WTC11 (cell line): ENCODE data around the gene RPL10A. TPM values are rescaled to one million over a fixed set of nuclear protein-coding genes. Genes with fewer than 3 reads are reported as not detected.

ENCODE experiments used
- ATAC-seq: fragments of 200-7000 bp; cut with Tn5 transposase; 2 replicates; pipeline ENCODE4 v1.10.0; 2021; ENCODE audit warnings: mild to moderate bottlenecking, moderate library complexity
- CTCF ChIA-PET: fragments of 300-600 bp; sonication (Branson Sonifier 250); formaldehyde crosslinking; loops from one replicate; lab custom pipeline; 2021; ENCODE audit warnings: antibody characterized with exemption; lab: Charles Lee
- POLR2A ChIA-PET: fragments of 350-600 bp; sonication (Branson Sonifier 250); formaldehyde crosslinking; loops from one replicate; lab custom pipeline; 2021; ENCODE audit warnings: antibody characterized with exemption; lab: Charles Lee
- DNase-seq: peaks from one replicate; pipeline ENCODE4 v3.0.0; 2021; ENCODE audit warnings: low spot score
- H3K27ac Mint-ChIP-seq: 2 replicates; pipeline ENCODE4 v1.8.0; 2021; ENCODE audit warnings: mixed read lengths
- H3K27me3 Mint-ChIP-seq: 2 replicates; pipeline ENCODE4 v1.8.0; 2021; ENCODE audit warnings: low read depth, mild to moderate bottlenecking, moderate library complexity, mixed read lengths
- H3K36me3 Mint-ChIP-seq: 2 replicates; pipeline ENCODE4 v1.8.0; 2021; ENCODE audit warnings: mixed read lengths
- H3K4me1 Mint-ChIP-seq: 2 replicates; pipeline ENCODE4 v1.8.0; 2022; ENCODE audit warnings: mixed read lengths
- H3K4me3 Mint-ChIP-seq: 2 replicates; pipeline ENCODE4 v1.8.0; 2021; ENCODE audit warnings: mild to moderate bottlenecking, moderate library complexity, mixed read lengths
- H3K9me3 Mint-ChIP-seq: 2 replicates; pipeline ENCODE4 v1.8.0; 2021; ENCODE audit warnings: mixed read lengths
- AFF4 ChIP-seq: sonication (generic); formaldehyde crosslinking; IDR thresholded peaks from 2 replicates; pipeline ENCODE4 v1.8.1; 2023; ENCODE audit warnings: mild to moderate bottlenecking, missing genetic modification reagents, borderline replicate concordance
- CBFB ChIP-seq: sonication (generic); formaldehyde crosslinking; IDR thresholded peaks from 2 replicates; pipeline ENCODE4 v1.8.1; 2022; ENCODE audit warnings: mild to moderate bottlenecking, low read depth, missing genetic modification reagents
- CDX4 ChIP-seq: fragments of 250-450 bp; sonication (Bioruptor Pico); IDR thresholded peaks from 2 replicates; pipeline ENCODE4 v1.9.0; 2021; ENCODE audit warnings: moderate library complexity, mild to moderate bottlenecking, inconsistent platforms, borderline replicate concordance
- ESRRA ChIP-seq: sonication (generic); formaldehyde crosslinking; IDR thresholded peaks from 2 replicates; pipeline ENCODE4 v1.8.1; 2022; ENCODE audit warnings: mild to moderate bottlenecking, missing genetic modification reagents, borderline replicate concordance
- FOXK1 ChIP-seq: sonication (generic); formaldehyde crosslinking; IDR thresholded peaks from 2 replicates; pipeline ENCODE4 v1.8.0; 2022; ENCODE audit warnings: mild to moderate bottlenecking, moderate library complexity, missing genetic modification reagents
- GTF2I ChIP-seq: fragments of 250-450 bp; sonication (Bioruptor Pico); conservative IDR thresholded peaks from 2 replicates; pipeline ENCODE4 v1.4.0; 2021; ENCODE audit warnings: mild to moderate bottlenecking
- MXD4 ChIP-seq: fragments of 250-450 bp; sonication (Bioruptor Pico); IDR thresholded peaks from 2 replicates; pipeline ENCODE4 v1.8.0; 2021; ENCODE audit warnings: mild to moderate bottlenecking, moderate library complexity, borderline replicate concordance
- MYBL2 ChIP-seq: sonication (generic); formaldehyde crosslinking; IDR thresholded peaks from 2 replicates; pipeline ENCODE4 v1.8.1; 2023; ENCODE audit warnings: mild to moderate bottlenecking, moderate library complexity, missing genetic modification reagents
- NR1H2 ChIP-seq: sonication (generic); formaldehyde crosslinking; IDR thresholded peaks from 2 replicates; pipeline ENCODE4 v1.9.0; 2021; ENCODE audit warnings: mild to moderate bottlenecking, moderate library complexity, missing genetic modification reagents
- RELA ChIP-seq: sonication (generic); formaldehyde crosslinking; IDR thresholded peaks from 2 replicates; pipeline ENCODE4 v1.8.1; 2022; ENCODE audit warnings: missing genetic modification reagents, mild to moderate bottlenecking, borderline replicate concordance
- SMAD3 ChIP-seq: sonication (generic); formaldehyde crosslinking; IDR thresholded peaks from 2 replicates; pipeline ENCODE4 v1.8.0; 2022; ENCODE audit warnings: missing genetic modification reagents, mild to moderate bottlenecking, borderline replicate concordance
- SOX15 ChIP-seq: fragments of 250-450 bp; sonication (Bioruptor Pico); IDR thresholded peaks from 2 replicates; pipeline ENCODE4 v1.9.0; 2021; ENCODE audit warnings: mild to moderate bottlenecking
- SP1 ChIP-seq: sonication (generic); formaldehyde crosslinking; conservative IDR thresholded peaks from 2 replicates; pipeline ENCODE4 v1.8.1; 2022; ENCODE audit warnings: missing genetic modification reagents
- TP53 ChIP-seq: sonication (generic); formaldehyde crosslinking; IDR thresholded peaks from 2 replicates; pipeline ENCODE4 v1.8.1; 2023; ENCODE audit warnings: mild to moderate bottlenecking, missing genetic modification reagents
- ZNF138 ChIP-seq: sonication (generic); formaldehyde crosslinking; conservative IDR thresholded peaks from 2 replicates; pipeline ENCODE4 v1.8.1; 2022; ENCODE audit warnings: mild to moderate bottlenecking, moderate library complexity, missing genetic modification reagents
- ZNF232 ChIP-seq: sonication (generic); formaldehyde crosslinking; IDR thresholded peaks from 2 replicates; pipeline ENCODE4 v1.8.0; 2022; ENCODE audit warnings: mild to moderate bottlenecking, missing genetic modification reagents
- ZNF263 ChIP-seq: sonication (generic); formaldehyde crosslinking; IDR thresholded peaks from 2 replicates; pipeline ENCODE4 v1.8.1; 2022; ENCODE audit warnings: low read depth, mild to moderate bottlenecking, moderate library complexity, missing genetic modification reagents
- ZNF317 ChIP-seq: sonication (generic); formaldehyde crosslinking; IDR thresholded peaks from 2 replicates; pipeline ENCODE4 v1.8.1; 2023; ENCODE audit warnings: low read depth, mild to moderate bottlenecking, moderate library complexity, missing genetic modification reagents, borderline replicate concordance
- ZNF423 ChIP-seq: fragments of 250-450 bp; sonication (Bioruptor Pico); IDR thresholded peaks from 2 replicates; pipeline ENCODE4 v2.1.2; 2022; ENCODE audit warnings: mild to moderate bottlenecking, moderate library complexity
- total RNA-seq: library from RNA; stranded (reverse); gene quantifications from 3 replicates; pipeline ENCODE4 v1.2.3, GENCODE V29; 2021
- TF ChIP-seq, protein P1 (sequence below): sonication (generic); formaldehyde crosslinking; IDR thresholded peaks from 2 replicates; pipeline ENCODE4 v1.8.0; 2023; ENCODE audit warnings: missing genetic modification reagents, mild to moderate bottlenecking, borderline replicate concordance
- TF ChIP-seq, protein P2 (sequence below): sonication (generic); formaldehyde crosslinking; IDR thresholded peaks from 2 replicates; pipeline ENCODE4 v1.8.0; 2023; ENCODE audit warnings: mild to moderate bottlenecking, missing genetic modification reagents

The RPL10A gene
- total RNA-seq, 1 experiment from 2014 or later: 1,829 TPM

DNA sequence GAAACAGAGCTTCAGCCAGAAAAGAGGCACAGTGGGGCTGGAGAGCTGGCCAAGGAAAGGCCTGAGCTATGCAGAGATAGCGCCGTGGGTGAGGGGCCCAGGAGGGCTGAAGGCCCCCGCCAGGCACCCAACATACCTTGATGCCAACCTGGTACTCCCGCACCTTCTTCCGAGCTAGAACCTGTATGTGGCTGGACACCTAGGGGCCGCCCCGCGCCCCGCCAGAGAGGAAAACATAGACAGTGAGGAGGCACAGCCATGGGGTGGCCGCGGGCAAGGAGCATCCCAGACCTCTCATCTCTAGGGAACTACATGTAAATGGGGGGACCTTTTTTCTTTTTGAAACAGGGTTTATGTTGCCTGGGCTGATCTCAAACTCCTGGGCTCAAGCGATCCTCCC lies 12.0 kb downstream of the RPL10A start:
- Mint-ChIP-seq H3K4me3 (no peak overlapping the region), H3K4me1 (peaks cover 13% of the 10 kb centered on the region), H3K27ac (peak overlapping the region; percentile 23; the same call in 1 of the 2 replicates), H3K27me3 (no peaks in the 10 kb centered on the region), H3K9me3 (no peaks in the 10 kb centered on the region), H3K36me3 (peaks cover 21% of the 10 kb centered on the region)
- ChIA-PET POLR2A (interaction anchor here (1.0 to 1.6 kb wide), 3 partner anchors 12 to 43 kb away, joined by 3 read pairs; partner anchors contain the start of gene RPL10A), CTCF (interaction anchor here (1.1 to 1.3 kb wide), 3 partner anchors 9 to 65 kb away, joined by 3 to 4 read pairs (median 3); no protein-coding TSS in a partner anchor)
- DNase-seq: no peak
- no peak for TF ChIP-seq FOXK1 (CRISPR knock-in tag)
- TF ChIP-seq, protein P1, sequence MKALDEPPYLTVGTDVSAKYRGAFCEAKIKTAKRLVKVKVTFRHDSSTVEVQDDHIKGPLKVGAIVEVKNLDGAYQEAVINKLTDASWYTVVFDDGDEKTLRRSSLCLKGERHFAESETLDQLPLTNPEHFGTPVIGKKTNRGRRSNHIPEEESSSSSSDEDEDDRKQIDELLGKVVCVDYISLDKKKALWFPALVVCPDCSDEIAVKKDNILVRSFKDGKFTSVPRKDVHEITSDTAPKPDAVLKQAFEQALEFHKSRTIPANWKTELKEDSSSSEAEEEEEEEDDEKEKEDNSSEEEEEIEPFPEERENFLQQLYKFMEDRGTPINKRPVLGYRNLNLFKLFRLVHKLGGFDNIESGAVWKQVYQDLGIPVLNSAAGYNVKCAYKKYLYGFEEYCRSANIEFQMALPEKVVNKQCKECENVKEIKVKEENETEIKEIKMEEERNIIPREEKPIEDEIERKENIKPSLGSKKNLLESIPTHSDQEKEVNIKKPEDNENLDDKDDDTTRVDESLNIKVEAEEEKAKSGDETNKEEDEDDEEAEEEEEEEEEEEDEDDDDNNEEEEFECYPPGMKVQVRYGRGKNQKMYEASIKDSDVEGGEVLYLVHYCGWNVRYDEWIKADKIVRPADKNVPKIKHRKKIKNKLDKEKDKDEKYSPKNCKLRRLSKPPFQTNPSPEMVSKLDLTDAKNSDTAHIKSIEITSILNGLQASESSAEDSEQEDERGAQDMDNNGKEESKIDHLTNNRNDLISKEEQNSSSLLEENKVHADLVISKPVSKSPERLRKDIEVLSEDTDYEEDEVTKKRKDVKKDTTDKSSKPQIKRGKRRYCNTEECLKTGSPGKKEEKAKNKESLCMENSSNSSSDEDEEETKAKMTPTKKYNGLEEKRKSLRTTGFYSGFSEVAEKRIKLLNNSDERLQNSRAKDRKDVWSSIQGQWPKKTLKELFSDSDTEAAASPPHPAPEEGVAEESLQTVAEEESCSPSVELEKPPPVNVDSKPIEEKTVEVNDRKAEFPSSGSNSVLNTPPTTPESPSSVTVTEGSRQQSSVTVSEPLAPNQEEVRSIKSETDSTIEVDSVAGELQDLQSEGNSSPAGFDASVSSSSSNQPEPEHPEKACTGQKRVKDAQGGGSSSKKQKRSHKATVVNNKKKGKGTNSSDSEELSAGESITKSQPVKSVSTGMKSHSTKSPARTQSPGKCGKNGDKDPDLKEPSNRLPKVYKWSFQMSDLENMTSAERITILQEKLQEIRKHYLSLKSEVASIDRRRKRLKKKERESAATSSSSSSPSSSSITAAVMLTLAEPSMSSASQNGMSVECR (CRISPR knock-in tag): no peak
- TF ChIP-seq, protein P2, sequence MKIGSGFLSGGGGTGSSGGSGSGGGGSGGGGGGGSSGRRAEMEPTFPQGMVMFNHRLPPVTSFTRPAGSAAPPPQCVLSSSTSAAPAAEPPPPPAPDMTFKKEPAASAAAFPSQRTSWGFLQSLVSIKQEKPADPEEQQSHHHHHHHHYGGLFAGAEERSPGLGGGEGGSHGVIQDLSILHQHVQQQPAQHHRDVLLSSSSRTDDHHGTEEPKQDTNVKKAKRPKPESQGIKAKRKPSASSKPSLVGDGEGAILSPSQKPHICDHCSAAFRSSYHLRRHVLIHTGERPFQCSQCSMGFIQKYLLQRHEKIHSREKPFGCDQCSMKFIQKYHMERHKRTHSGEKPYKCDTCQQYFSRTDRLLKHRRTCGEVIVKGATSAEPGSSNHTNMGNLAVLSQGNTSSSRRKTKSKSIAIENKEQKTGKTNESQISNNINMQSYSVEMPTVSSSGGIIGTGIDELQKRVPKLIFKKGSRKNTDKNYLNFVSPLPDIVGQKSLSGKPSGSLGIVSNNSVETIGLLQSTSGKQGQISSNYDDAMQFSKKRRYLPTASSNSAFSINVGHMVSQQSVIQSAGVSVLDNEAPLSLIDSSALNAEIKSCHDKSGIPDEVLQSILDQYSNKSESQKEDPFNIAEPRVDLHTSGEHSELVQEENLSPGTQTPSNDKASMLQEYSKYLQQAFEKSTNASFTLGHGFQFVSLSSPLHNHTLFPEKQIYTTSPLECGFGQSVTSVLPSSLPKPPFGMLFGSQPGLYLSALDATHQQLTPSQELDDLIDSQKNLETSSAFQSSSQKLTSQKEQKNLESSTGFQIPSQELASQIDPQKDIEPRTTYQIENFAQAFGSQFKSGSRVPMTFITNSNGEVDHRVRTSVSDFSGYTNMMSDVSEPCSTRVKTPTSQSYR (CRISPR knock-in tag): no peak
- TF ChIP-seq ZNF423 (CRISPR knock-in tag): no peak
- no peak for TF ChIP-seq SOX15 (CRISPR knock-in tag)
- no peak for TF ChIP-seq MYBL2 (CRISPR knock-in tag)
- no peak for TF ChIP-seq SMAD3
- TF ChIP-seq TP53: no peak
- ATAC-seq: no peak

DNA sequence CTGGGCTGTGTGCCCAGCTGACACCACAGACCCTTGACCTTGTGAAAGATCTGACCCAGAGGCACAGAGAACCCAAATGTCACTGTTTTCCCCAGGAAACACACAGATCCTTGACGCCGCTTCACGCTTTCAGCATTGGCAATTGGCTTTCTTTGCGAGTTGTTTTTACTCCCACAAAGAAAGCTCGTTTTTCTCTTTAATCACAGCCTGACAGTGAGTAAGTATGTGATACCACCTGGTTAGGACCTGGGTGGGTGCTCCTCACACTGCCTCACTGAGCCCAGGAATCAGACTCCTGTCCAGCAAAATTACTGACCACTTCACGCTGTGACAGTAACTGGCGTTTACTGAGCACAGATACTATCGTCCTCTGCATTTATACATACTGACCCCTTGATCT lies 13.0 kb downstream of the RPL10A start:
- ATAC-seq (no peak), DNase-seq (no peak)
- POLR2A ChIA-PET: interaction anchor here (0.6 to 1.8 kb wide), 4 partner anchors 8 to 48 kb away, joined by 3 to 5 read pairs (median 3); no protein-coding TSS in a partner anchor
- Mint-ChIP-seq H3K9me3 (no peaks in the 10 kb centered on the region), H3K27me3 (no peaks in the 10 kb centered on the region)
- TF ChIP-seq ZNF138 (CRISPR knock-in tag) (no peak), GTF2I (CRISPR knock-in tag) (no peak)
- TF ChIP-seq, all 79 proteins: peak for 0
- CTCF ChIA-PET: interaction anchor here (0.8 to 1.3 kb wide), 3 partner anchors 8 to 139 kb away, joined by 3 to 4 read pairs (median 4); partner anchors contain the start of gene PPARD
- Mint-ChIP-seq H3K4me1 (peaks cover 19% of the 10 kb centered on the region), H3K4me3 (no peak overlapping the region), H3K27ac (peak overlapping the region; percentile 63; the same call in 1 of the 2 replicates), H3K36me3 (peaks cover 21% of the 10 kb centered on the region)

GRCh38 chr6:35483062-35483461 lies 14.9 kb downstream of the RPL10A start:
- Mint-ChIP-seq H3K36me3 (peaks cover 13% of the 10 kb centered on the region), H3K4me1 (peaks cover 29% of the 10 kb centered on the region), H3K27ac (peak overlapping the region; percentile 70), H3K4me3 (no peak overlapping the region), H3K9me3 (no peaks in the 10 kb centered on the region), H3K27me3 (no peaks in the 10 kb centered on the region)
- no peak for ATAC-seq
- ChIA-PET CTCF (interaction anchor here (0.5 to 1.5 kb wide), 2 partner anchors 33 to 39 kb away, joined by 3 read pairs; no protein-coding TSS in a partner anchor), POLR2A (interaction anchor here (5.6 kb wide), 1 partner anchor 10 kb away, joined by 54 read pairs; no protein-coding TSS in a partner anchor)
- no peak for DNase-seq
- TF ChIP-seq RELA (CRISPR knock-in tag) (no peak), ZNF263 (CRISPR knock-in tag) (no peak), GTF2I (CRISPR knock-in tag) (no peak), ESRRA (CRISPR knock-in tag) (no peak), CDX4 (CRISPR knock-in tag) (no peak), NR1H2 (CRISPR knock-in tag) (no peak), MYBL2 (CRISPR knock-in tag) (no peak), CBFB (no peak), AFF4 (CRISPR knock-in tag) (no peak), SP1 (no peak), ZNF317 (CRISPR knock-in tag) (no peak), MXD4 (CRISPR knock-in tag) (no peak), ZNF232 (CRISPR knock-in tag) (no peak)
